ENCODE measurements around the gene ARL17B.
"Not testable (repeated sequence)": the region's sequence is repeated elsewhere in the genome, so short reads cannot be mapped to it uniquely, and the experiment has no call there.

GRCh38 chr17:46409864-46410263 lies 48.3 kb upstream of the ARL17B start:
- TF ChIP-seq POLR2A, CTCF (IDR thresholded peaks at IDR 0.05): not testable (repeated sequence)
